SK-N-SH (cell line): Measurements from ENCODE around the gene SYNE1. TPM values are rescaled to one million over a fixed set of nuclear protein-coding genes. Genes with fewer than 3 reads are reported as not detected.

ENCODE experiments used
- CTCF ChIA-PET: fragments of 300-600, 350-600 bp; formaldehyde crosslinking; extraction: SDS; loops from one replicate; lab custom pipeline; 2021; lab: Yijun Ruan, JAX
- POLR2A ChIA-PET: fragments of 350-600 bp; sonication (Branson Sonifier 250); formaldehyde crosslinking; extraction: SDS; loops from one replicate; lab custom pipeline; 2020; ENCODE audit warnings: antibody characterized with exemption, inconsistent platforms; lab: Yijun Ruan, JAX
- DNase-seq: peaks from one replicate; pipeline ENCODE4 v3.0.0; 2012
- H2AFZ ChIP-seq: fragments of 200-600 bp; sonication (generic); 2 replicates; pipeline ENCODE4 v1.8.1; 2016; ENCODE audit warnings: antibody characterized with exemption, mild to moderate bottlenecking, low read depth
- H3F3A ChIP-seq: fragments of 200-600 bp; sonication (generic); replicated peaks from 2 replicates; pipeline ENCODE3; 2016; ENCODE audit warnings: antibody characterized with exemption, mild to moderate bottlenecking; ENCODE audit not compliant: insufficient read depth
- H3K27ac ChIP-seq, 2 experiments: fragments of 200-500 bp in 1 of 2; fragments of 200-600 bp in 1 of 2; sonication (Bioruptor generic) in 1 of 2; sonication (generic), shearing (Covaris generic) in 1 of 2; 2 replicates each; pipeline versions ENCODE4 v1.5.1 to v1.6.1; 2014 to 2016; ENCODE audit warnings: low read depth in 2 of 2, inconsistent platforms in 1 of 2, low read length in 1 of 2, mild to moderate bottlenecking in 1 of 2, mixed read lengths in 1 of 2
- H3K27me3 ChIP-seq: fragments of 200-600 bp; sonication (generic), shearing (Covaris generic); 2 replicates; pipeline ENCODE4 v1.6.1; 2016; ENCODE audit warnings: mixed run types; ENCODE audit not compliant: insufficient read depth
- H3K36me3 ChIP-seq, 2 experiments: fragments of 200-500 bp in 1 of 2; fragments of 200-600 bp in 1 of 2; sonication (Bioruptor generic) in 1 of 2; sonication (generic) in 1 of 2; replicated peaks in 1 of 2; 2 replicates each; pipeline versions ENCODE3 to v1.5.1; 2014 to 2016; ENCODE audit warnings: low read length in 1 of 2, mild to moderate bottlenecking in 1 of 2; ENCODE audit not compliant: insufficient read depth in 2 of 2, control insufficient read depth in 1 of 2
- H3K4me1 ChIP-seq, 2 experiments: fragments of 200-500 bp in 1 of 2; fragments of 200-600 bp in 1 of 2; sonication (Bioruptor generic) in 1 of 2; sonication (generic), shearing (Covaris generic) in 1 of 2; 2 replicates each; pipeline versions ENCODE4 v1.5.1 to v1.6.1; 2014 to 2016; ENCODE audit warnings: low read depth in 1 of 2, low read length in 1 of 2, mixed run types in 1 of 2; ENCODE audit not compliant: insufficient read depth in 2 of 2, control insufficient read depth in 1 of 2
- H3K4me2 ChIP-seq: fragments of 200-600 bp; sonication (generic), shearing (Covaris generic); 2 replicates; pipeline ENCODE4 v1.6.1; 2017; ENCODE audit warnings: mixed run types
- H3K4me3 ChIP-seq, 2 experiments: fragments of 200-500 bp in 1 of 2; fragments of 200-600 bp in 1 of 2; sonication (Bioruptor generic) in 1 of 2; sonication (generic), shearing (Covaris generic) in 1 of 2; 2 replicates each; pipeline versions ENCODE4 v1.5.1 to v1.8.1; 2014 to 2016; ENCODE audit warnings: low read depth in 2 of 2, inconsistent platforms in 1 of 2, low read length in 1 of 2, mild to moderate bottlenecking in 1 of 2, mixed read lengths in 1 of 2, moderate library complexity in 1 of 2
- H3K79me2 ChIP-seq: fragments of 200-600 bp; sonication (generic); 2 replicates; pipeline ENCODE4 v1.8.1; 2017; ENCODE audit warnings: mild to moderate bottlenecking; ENCODE audit not compliant: insufficient read depth
- H3K9ac ChIP-seq: fragments of 200-600 bp; sonication (generic); 2 replicates; pipeline ENCODE4 v1.6.1; 2017; ENCODE audit warnings: mixed run types
- H3K9me2 ChIP-seq: fragments of 200-600 bp; sonication (generic); 2 replicates; pipeline ENCODE4 v1.6.1; 2017; ENCODE audit warnings: mixed run types
- H3K9me3 ChIP-seq: fragments of 200-600 bp; sonication (generic); 2 replicates; pipeline ENCODE4 v1.6.1; 2017; ENCODE audit warnings: mixed run types, mild to moderate bottlenecking, moderate library complexity
- H4K20me1 ChIP-seq: fragments of 200-600 bp; sonication (generic); 2 replicates; pipeline ENCODE4 v1.6.1; 2017; ENCODE audit warnings: mild to moderate bottlenecking, mixed run types; ENCODE audit not compliant: insufficient read depth
- CHD2 ChIP-seq: fragments of 150-350 bp; IDR thresholded peaks from 2 replicates; pipeline ENCODE4 v1.6.1; 2018; ENCODE audit warnings: low read length; ENCODE audit not compliant: partially characterized antibody
- ELF1 ChIP-seq: IDR thresholded peaks from 2 replicates; pipeline ENCODE4 v1.4.0; 2012
- FOSL2 ChIP-seq: IDR thresholded peaks from 2 replicates; pipeline ENCODE4 v1.4.0; 2012; ENCODE audit warnings: low read depth, mild to moderate bottlenecking, moderate library complexity, borderline replicate concordance
- FOXM1 ChIP-seq: IDR thresholded peaks from 2 replicates; pipeline ENCODE4 v1.4.0; 2012; ENCODE audit warnings: low read depth, mild to moderate bottlenecking
- GABPA ChIP-seq: IDR thresholded peaks from 2 replicates; pipeline ENCODE4 v1.4.0; 2012; ENCODE audit warnings: low read depth, mild to moderate bottlenecking
- GATA2 ChIP-seq: sonication (generic); formaldehyde crosslinking; IDR thresholded peaks from 2 replicates; pipeline ENCODE4 v1.5.0; 2020; ENCODE audit warnings: mild to moderate bottlenecking, missing genetic modification reagents
- JUND ChIP-seq: IDR thresholded peaks from 2 replicates; pipeline ENCODE4 v1.4.0; 2012
- MEF2A ChIP-seq: IDR thresholded peaks from 2 replicates; pipeline ENCODE4 v1.4.0; 2012; ENCODE audit warnings: low read depth, borderline replicate concordance
- MXI1 ChIP-seq: IDR thresholded peaks from 2 replicates; pipeline ENCODE4 v1.6.1; 2012; ENCODE audit warnings: mild to moderate bottlenecking, low read depth, low read length, improper control_type of control experiment
- NFIC ChIP-seq: IDR thresholded peaks from 2 replicates; pipeline ENCODE4 v1.4.0; 2012; ENCODE audit warnings: borderline replicate concordance
- NRF1 ChIP-seq: IDR thresholded peaks from 2 replicates; pipeline ENCODE4 v1.6.1; 2012; ENCODE audit warnings: low read depth, mild to moderate bottlenecking, low read length
- POLR2AphosphoS5 ChIP-seq: IDR thresholded peaks from 2 replicates; pipeline ENCODE4 v1.6.1; 2012; ENCODE audit warnings: low read depth, low read length
- RCOR1 ChIP-seq: fragments of 150-350 bp; IDR thresholded peaks from 2 replicates; pipeline ENCODE4 v1.6.1; 2017; ENCODE audit warnings: antibody characterized with exemption, low read length
- RXRA ChIP-seq: IDR thresholded peaks from 2 replicates; pipeline ENCODE4 v1.4.0; 2012; ENCODE audit warnings: low read depth, mild to moderate bottlenecking, borderline replicate concordance
- SIN3A ChIP-seq: IDR thresholded peaks from 2 replicates; pipeline ENCODE4 v1.6.1; 2012; ENCODE audit warnings: low read depth, mild to moderate bottlenecking, low read length, moderate library complexity, borderline replicate concordance
- SMC3 ChIP-seq: IDR thresholded peaks from 2 replicates; pipeline ENCODE4 v1.6.1; 2012; ENCODE audit warnings: low read depth, low read length, improper control_type of control experiment
- TCF12 ChIP-seq: IDR thresholded peaks from 2 replicates; pipeline ENCODE4 v1.4.0; 2012
- TEAD4 ChIP-seq: IDR thresholded peaks from 2 replicates; pipeline ENCODE4 v1.4.0; 2012; ENCODE audit warnings: mild to moderate bottlenecking, borderline replicate concordance; ENCODE audit not compliant: insufficient read depth
- WGBS: methylation state at CpG from one replicate; pipeline ENCODE4 v1.1.6; 2017; ENCODE audit warnings: low lambda C conversion rate; 5-methylcytosine and 5-hydroxymethylcytosine counted together
- polyA plus RNA-seq, 3 experiments: library from polyadenylated mRNA; depleted of rRNA; stranded (reverse); fragments of >200 nt; gene quantifications; 2 replicates each; pipeline ENCODE4 v1.2.3, GENCODE V29; 2012
- TF ChIP-seq, protein P1 (sequence below): IDR thresholded peaks from 2 replicates; pipeline ENCODE4 v1.6.1; 2012; ENCODE audit warnings: mild to moderate bottlenecking, low read depth, low read length, moderate library complexity
- TF ChIP-seq, protein P2 (sequence below): IDR thresholded peaks from 2 replicates; pipeline ENCODE4 v1.4.0; 2012; ENCODE audit warnings: low read depth
- TF ChIP-seq, protein P3 (sequence below): fragments of 150-350 bp; IDR thresholded peaks from 2 replicates; pipeline ENCODE4 v1.6.1; 2016; ENCODE audit warnings: mild to moderate bottlenecking, low read depth, low read length

SYNE1 gene
- polyA plus RNA-seq, 1 of the 3 experiments (the other 2 are of a cell fraction) = 31.1 TPM

DNA sequence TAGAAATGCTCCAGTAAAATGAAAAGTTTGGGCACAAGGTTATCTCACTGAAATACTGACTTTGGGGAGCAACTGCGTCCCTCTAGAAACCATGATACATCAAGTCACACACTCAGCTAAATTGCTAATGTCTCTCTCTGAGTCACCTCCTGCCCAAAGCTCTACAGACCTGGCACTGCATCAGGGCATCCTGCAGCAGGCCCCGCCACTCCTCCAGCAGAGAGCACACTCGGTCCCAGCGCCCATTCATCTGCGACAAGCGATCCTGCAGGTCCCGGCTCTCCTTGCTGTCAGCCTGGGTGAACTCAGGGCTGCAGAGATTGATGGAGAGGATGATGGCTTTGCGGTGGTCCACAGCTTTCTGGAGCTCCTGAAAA, 500.7 kb downstream of the SYNE1 start:
- Histone ChIP-seq H3K79me2 (no peaks in the 10 kb centered on the region), H3K36me3 (peaks cover 72 to 78% of the 10 kb centered on the region in 2 experiments), H3K9me2 (no peaks in the 10 kb centered on the region), H4K20me1 (no peaks in the 10 kb centered on the region), H3K27ac (no peak overlapping the region), H3K9me3 (no peaks in the 10 kb centered on the region), H3K4me2 (no peak overlapping the region), H3K4me3 (no peak overlapping the region), H2AFZ (no peak overlapping the region), H3K9ac (no peak overlapping the region), H3K4me1 (no peaks in the 10 kb centered on the region), H3K27me3 (no peaks in the 10 kb centered on the region), H3F3A (peaks cover 11% of the 10 kb centered on the region)
- POLR2A ChIA-PET = no interaction called here
- CTCF ChIA-PET = interaction anchor here (2.0 kb wide), 1 partner anchor 12 kb away, joined by 7 read pairs; no protein-coding TSS in a partner anchor
- TF ChIP-seq RXRA (no peak), ELF1 (no peak), GABPA (no peak), NFIC (no peak), NRF1 (no peak), SIN3A (no peak), TEAD4 (no peak)
- TF ChIP-seq, protein P1, sequence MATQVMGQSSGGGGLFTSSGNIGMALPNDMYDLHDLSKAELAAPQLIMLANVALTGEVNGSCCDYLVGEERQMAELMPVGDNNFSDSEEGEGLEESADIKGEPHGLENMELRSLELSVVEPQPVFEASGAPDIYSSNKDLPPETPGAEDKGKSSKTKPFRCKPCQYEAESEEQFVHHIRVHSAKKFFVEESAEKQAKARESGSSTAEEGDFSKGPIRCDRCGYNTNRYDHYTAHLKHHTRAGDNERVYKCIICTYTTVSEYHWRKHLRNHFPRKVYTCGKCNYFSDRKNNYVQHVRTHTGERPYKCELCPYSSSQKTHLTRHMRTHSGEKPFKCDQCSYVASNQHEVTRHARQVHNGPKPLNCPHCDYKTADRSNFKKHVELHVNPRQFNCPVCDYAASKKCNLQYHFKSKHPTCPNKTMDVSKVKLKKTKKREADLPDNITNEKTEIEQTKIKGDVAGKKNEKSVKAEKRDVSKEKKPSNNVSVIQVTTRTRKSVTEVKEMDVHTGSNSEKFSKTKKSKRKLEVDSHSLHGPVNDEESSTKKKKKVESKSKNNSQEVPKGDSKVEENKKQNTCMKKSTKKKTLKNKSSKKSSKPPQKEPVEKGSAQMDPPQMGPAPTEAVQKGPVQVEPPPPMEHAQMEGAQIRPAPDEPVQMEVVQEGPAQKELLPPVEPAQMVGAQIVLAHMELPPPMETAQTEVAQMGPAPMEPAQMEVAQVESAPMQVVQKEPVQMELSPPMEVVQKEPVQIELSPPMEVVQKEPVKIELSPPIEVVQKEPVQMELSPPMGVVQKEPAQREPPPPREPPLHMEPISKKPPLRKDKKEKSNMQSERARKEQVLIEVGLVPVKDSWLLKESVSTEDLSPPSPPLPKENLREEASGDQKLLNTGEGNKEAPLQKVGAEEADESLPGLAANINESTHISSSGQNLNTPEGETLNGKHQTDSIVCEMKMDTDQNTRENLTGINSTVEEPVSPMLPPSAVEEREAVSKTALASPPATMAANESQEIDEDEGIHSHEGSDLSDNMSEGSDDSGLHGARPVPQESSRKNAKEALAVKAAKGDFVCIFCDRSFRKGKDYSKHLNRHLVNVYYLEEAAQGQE = no peak
- 85% methylated on average over 8 of the region's 8 CpGs for WGBS
- no peak for DNase-seq

DNA sequence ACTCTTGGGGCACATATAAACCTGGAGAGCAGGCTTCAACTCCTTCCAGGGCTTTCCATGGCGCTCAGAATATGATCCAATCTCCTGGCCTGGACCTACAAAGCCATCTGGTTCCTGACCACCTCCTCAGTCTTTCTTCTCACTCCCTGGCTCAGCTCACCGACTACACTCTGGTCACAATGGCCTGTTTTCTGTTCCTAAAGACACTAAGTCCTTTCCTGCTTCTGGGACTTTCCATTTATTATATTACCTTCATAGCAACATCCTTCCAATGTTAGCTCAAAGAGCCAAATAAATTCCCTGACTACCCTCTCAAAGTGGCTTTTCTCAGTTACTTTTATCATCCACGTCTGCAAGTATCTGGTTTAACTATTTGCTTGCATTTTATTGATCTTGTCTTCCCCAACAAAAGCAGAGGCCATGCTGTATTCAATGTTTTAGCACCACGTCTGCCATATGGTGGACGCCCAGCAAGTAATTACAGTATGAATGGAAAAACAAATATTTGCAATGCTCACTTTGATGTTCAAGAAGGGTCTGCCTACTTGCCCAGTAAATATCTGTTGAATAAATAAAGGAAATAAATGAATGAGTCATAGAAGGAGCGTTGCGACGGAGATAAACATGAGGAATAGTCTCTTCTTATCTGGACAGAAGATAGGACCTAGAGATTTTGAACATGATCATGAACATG, 501.3 kb downstream of the SYNE1 start:
- H3F3A ChIP-seq = peaks cover 11% of the 10 kb centered on the region
- no peak overlapping the region for H3K27ac ChIP-seq
- no peaks in the 10 kb centered on the region for H3K79me2 ChIP-seq
- H3K9me3 ChIP-seq = no peaks in the 10 kb centered on the region
- H3K4me2 ChIP-seq = no peak overlapping the region
- peaks cover 78 to 82% of the 10 kb centered on the region in 2 experiments for H3K36me3 ChIP-seq
- POLR2A ChIA-PET = no interaction called here
- no peaks in the 10 kb centered on the region for H3K4me1 ChIP-seq
- no peak overlapping the region for H2AFZ ChIP-seq
- no peak overlapping the region for H3K4me3 ChIP-seq
- H4K20me1 ChIP-seq = no peaks in the 10 kb centered on the region
- DNase-seq = no peak
- no peak overlapping the region for H3K9ac ChIP-seq
- H3K27me3 ChIP-seq = no peaks in the 10 kb centered on the region
- CTCF ChIA-PET = interaction anchor here (2.0 kb wide), 1 partner anchor 11 kb away, joined by 7 read pairs; no protein-coding TSS in a partner anchor
- H3K9me2 ChIP-seq = no peaks in the 10 kb centered on the region
- 85% methylated on average over 8 of the region's 8 CpGs for WGBS
- TF ChIP-seq, protein P2, sequence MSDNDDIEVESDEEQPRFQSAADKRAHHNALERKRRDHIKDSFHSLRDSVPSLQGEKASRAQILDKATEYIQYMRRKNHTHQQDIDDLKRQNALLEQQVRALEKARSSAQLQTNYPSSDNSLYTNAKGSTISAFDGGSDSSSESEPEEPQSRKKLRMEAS = no peak
- TF ChIP-seq RCOR1 (no peak), MEF2A (no peak), RXRA (no peak), TCF12 (no peak), POLR2AphosphoS5 (no peak), SMC3 (no peak), MXI1 (no peak), JUND (no peak), CHD2 (no peak), NFIC (no peak), GATA2 (no peak), FOSL2 (no peak), FOXM1 (no peak)
- TF ChIP-seq, protein P3, sequence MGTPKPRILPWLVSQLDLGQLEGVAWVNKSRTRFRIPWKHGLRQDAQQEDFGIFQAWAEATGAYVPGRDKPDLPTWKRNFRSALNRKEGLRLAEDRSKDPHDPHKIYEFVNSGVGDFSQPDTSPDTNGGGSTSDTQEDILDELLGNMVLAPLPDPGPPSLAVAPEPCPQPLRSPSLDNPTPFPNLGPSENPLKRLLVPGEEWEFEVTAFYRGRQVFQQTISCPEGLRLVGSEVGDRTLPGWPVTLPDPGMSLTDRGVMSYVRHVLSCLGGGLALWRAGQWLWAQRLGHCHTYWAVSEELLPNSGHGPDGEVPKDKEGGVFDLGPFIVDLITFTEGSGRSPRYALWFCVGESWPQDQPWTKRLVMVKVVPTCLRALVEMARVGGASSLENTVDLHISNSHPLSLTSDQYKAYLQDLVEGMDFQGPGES = no peak
- TF ChIP-seq, protein P1 = no peak
